Astrocyte (in vitro differentiated cells and primary cell): ENCODE data around the gene BLTP2.

ENCODE experiments used
- EZH2 ChIP-seq: IDR thresholded peaks from 2 replicates; pipeline ENCODE4 v1.6.1; 2012; ENCODE audit warnings: mild to moderate bottlenecking, low read length, inconsistent platforms; ENCODE audit not compliant: insufficient read depth
- TF ChIP-seq, protein P1 (sequence below): IDR thresholded peaks from 2 replicates; pipeline ENCODE4 v1.5.1; 2011; ENCODE audit warnings: low read depth, mild to moderate bottlenecking, inconsistent platforms, low read length, moderate library complexity; ENCODE audit not compliant: insufficient read depth

DNA sequence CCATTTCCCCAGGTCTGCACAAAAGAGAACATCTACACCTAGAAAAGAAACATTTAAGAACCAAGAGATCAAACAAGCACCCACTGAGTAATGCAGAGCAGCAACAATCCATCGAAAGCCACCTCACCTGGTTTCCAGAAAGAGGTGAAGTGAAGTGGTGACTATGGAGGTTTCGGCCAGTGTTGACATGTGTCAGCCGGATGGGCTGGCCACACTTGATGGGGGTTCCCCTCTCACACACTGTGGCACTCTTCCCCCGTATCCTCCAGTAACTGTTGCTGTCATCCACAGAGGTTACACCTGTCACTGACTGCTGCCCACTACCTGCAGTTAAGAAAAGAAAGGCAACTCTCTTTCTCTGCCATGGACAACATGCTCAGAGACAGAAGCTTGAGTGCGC, 10.2 kb upstream of the BLTP2 start:
- TF ChIP-seq, protein P1, sequence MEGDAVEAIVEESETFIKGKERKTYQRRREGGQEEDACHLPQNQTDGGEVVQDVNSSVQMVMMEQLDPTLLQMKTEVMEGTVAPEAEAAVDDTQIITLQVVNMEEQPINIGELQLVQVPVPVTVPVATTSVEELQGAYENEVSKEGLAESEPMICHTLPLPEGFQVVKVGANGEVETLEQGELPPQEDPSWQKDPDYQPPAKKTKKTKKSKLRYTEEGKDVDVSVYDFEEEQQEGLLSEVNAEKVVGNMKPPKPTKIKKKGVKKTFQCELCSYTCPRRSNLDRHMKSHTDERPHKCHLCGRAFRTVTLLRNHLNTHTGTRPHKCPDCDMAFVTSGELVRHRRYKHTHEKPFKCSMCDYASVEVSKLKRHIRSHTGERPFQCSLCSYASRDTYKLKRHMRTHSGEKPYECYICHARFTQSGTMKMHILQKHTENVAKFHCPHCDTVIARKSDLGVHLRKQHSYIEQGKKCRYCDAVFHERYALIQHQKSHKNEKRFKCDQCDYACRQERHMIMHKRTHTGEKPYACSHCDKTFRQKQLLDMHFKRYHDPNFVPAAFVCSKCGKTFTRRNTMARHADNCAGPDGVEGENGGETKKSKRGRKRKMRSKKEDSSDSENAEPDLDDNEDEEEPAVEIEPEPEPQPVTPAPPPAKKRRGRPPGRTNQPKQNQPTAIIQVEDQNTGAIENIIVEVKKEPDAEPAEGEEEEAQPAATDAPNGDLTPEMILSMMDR = no peak
- TF ChIP-seq EZH2 = no peak
